ENCODE results near the gene ANO1.

DNA sequence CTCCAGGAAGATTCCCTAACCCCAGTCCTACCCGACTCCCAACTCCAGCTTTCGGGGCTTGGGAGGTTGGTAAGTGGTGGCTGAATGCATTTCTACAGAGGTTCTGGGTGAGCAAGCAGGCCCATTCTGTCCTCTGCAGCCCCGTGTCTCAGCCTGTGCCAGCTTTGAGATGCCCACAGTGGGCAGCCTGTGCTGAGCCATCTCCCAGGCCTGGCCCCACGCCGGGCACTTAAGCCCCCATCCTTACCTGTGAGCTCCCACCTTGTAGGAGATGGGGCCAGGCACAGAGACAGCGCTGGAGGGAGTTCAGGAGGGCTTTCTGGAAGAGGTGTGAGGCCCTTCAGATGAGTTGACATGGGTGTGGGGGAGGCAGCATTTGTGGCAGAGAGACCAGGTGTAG is 54.5 kb downstream of the ANO1 start:
- TF ChIP-seq MXI1 (IDR thresholded peaks at IDR 0.05; ENCODE audit: low read depth, low read length): no peak
- TF ChIP-seq CTCF (IDR thresholded peaks at IDR 0.05): no peak
- TF ChIP-seq SMC3 (IDR thresholded peaks at IDR 0.05; ENCODE audit: low read depth, low read length): no peak
- no peak for TF ChIP-seq YY1 (IDR thresholded peaks at IDR 0.05; ENCODE audit: low read depth)
- TF ChIP-seq FOXM1 (IDR thresholded peaks at IDR 0.05; ENCODE audit: low read depth): no peak
- TF ChIP-seq NRF1 (IDR thresholded peaks at IDR 0.05; ENCODE audit: low read depth, low read length): no peak
- TF ChIP-seq EP300 (IDR thresholded peaks at IDR 0.05; ENCODE audit: borderline replicate concordance in 1 of 2, low read depth in 1 of 2, low read length in 1 of 2): no peak
- TF ChIP-seq CHD2 (IDR thresholded peaks at IDR 0.05; ENCODE audit: low read length, partially characterized antibody): no peak
- TF ChIP-seq ELF1 (IDR thresholded peaks at IDR 0.05): no peak
- no peak for TF ChIP-seq NFIC (IDR thresholded peaks at IDR 0.05; ENCODE audit: borderline replicate concordance)
- TF ChIP-seq POLR2AphosphoS5 (IDR thresholded peaks at IDR 0.05; ENCODE audit: low read depth, low read length): no peak
